HCT116 (cell line): Measurements from ENCODE around the gene KLF14. TPM values are rescaled to one million over a fixed set of nuclear protein-coding genes. Genes with fewer than 3 reads are reported as not detected.
A peak's percentile ranks its signal among the peaks of the same experiment; 100 is the strongest.
"Not testable (repeated sequence)": the region's sequence is repeated elsewhere in the genome, so short reads cannot be mapped to it uniquely, and the experiment has no call there.

Experiments used
- ATAC-seq: fragments of 200-7000 bp; cut with Tn5 transposase; 2 replicates; pipeline ENCODE4 v1.9.1; 2020; ENCODE audit warnings: mild to moderate bottlenecking, moderate library complexity
- BruUV-seq: library from RNA; stranded (reverse); fragments of 400-500 nt; replicated peaks from 2 replicates; lab custom pipeline; 2021; lab: Mats Ljungman, UMichigan
- CTCF ChIA-PET: fragments of 300-600 bp; sonication (Branson Sonifier 250); formaldehyde crosslinking; loops from one replicate; lab custom pipeline; 2021; ENCODE audit warnings: antibody characterized with exemption; lab: Charles Lee
- POLR2A ChIA-PET: fragments of 300-600, 350-600 bp; sonication (Branson Sonifier 250); formaldehyde crosslinking; loops from one replicate; lab custom pipeline; 2021; ENCODE audit warnings: antibody characterized with exemption; lab: Charles Lee
- RAD21 ChIA-PET, 2 experiments: fragments of 300-600 bp; sonication (Branson Sonifier 250); formaldehyde crosslinking; loops; one replicate each; lab custom pipeline; 2023; ENCODE audit warnings: low total read pairs in 2 of 2; ENCODE audit not compliant: uncharacterized antibody in 2 of 2, unreplicated experiment in 2 of 2, low non-redundant PET in 1 of 2; lab: Charles Lee
- DNase-seq: peaks from one replicate; pipeline ENCODE4 v3.0.0-alpha.2; 2010; ENCODE audit warnings: low read depth, low spot score
- H2AFZ ChIP-seq: fragments of 200-600 bp; shearing (Covaris generic), sonication (generic); 2 replicates; pipeline ENCODE4 v1.6.1; 2017; ENCODE audit warnings: low read depth, mixed run types, mixed read lengths, antibody characterized with exemption, low read length; ENCODE audit not compliant: poor library complexity, severe bottlenecking
- H3K27ac ChIP-seq: 2 replicates; pipeline ENCODE4 v1.5.1; 2012; ENCODE audit warnings: low read depth, low read length
- H3K27me3 ChIP-seq: fragments of 200-600 bp; sonication (generic); 2 replicates; pipeline ENCODE4 v1.6.1; 2016; ENCODE audit warnings: mixed run types, low read length, mixed read lengths; ENCODE audit not compliant: insufficient read depth
- H3K36me3 ChIP-seq, 2 experiments: fragments of 200-500 bp in 1 of 2; fragments of 200-600 bp in 1 of 2; sonication (Bioruptor generic) in 1 of 2; sonication (generic) in 1 of 2; 2 replicates each; pipeline versions ENCODE4 v1.5.1 to v1.6.1; 2014 to 2016; ENCODE audit warnings: low read length in 2 of 2, inconsistent platforms in 1 of 2, mixed read lengths in 1 of 2, mixed run types in 1 of 2; ENCODE audit not compliant: insufficient read depth in 2 of 2, control insufficient read depth in 1 of 2
- H3K4me1 ChIP-seq, 2 experiments: fragments of 200-600 bp in 1 of 2; sonication (generic) in 1 of 2; 2 replicates each; pipeline versions ENCODE4 v1.5.1 to v1.6.1; 2012 to 2017; ENCODE audit warnings: low read length in 2 of 2, inconsistent platforms in 1 of 2, mild to moderate bottlenecking in 1 of 2, mixed read lengths in 1 of 2, mixed run types in 1 of 2, moderate library complexity in 1 of 2; ENCODE audit not compliant: insufficient read depth in 2 of 2, control insufficient read depth in 1 of 2
- H3K4me2 ChIP-seq: fragments of 200-600 bp; sonication (generic); 2 replicates; pipeline ENCODE4 v1.6.1; 2017; ENCODE audit warnings: mixed run types, low read length, mixed read lengths
- H3K4me3 ChIP-seq, 2 experiments: fragments of 200-600 bp in 1 of 2; sonication (generic) in 1 of 2; replicated peaks in 1 of 2; 2 replicates each; pipeline ENCODE4 v1.5.1; 2011 to 2016; ENCODE audit warnings: low read length in 2 of 2, control low read depth in 1 of 2, low read depth in 1 of 2, mild to moderate bottlenecking in 1 of 2, mixed read lengths in 1 of 2, mixed run types in 1 of 2
- H3K79me2 ChIP-seq: fragments of 200-600 bp; sonication (generic); 2 replicates; pipeline ENCODE4 v1.6.1; 2017; ENCODE audit warnings: mild to moderate bottlenecking, mixed run types, low read length, moderate library complexity, mixed read lengths; ENCODE audit not compliant: insufficient read depth
- H3K9ac ChIP-seq: fragments of 200-600 bp; sonication (generic); 2 replicates; pipeline ENCODE4 v1.6.1; 2016; ENCODE audit warnings: low read length, mixed read lengths
- H3K9me2 ChIP-seq: fragments of 200-600 bp; sonication (generic), shearing (Covaris generic); 2 replicates; pipeline ENCODE4 v1.6.1; 2017; ENCODE audit warnings: mixed run types, mild to moderate bottlenecking, moderate library complexity; ENCODE audit not compliant: insufficient read depth
- H3K9me3 ChIP-seq, 2 experiments: fragments of 200-500 bp in 1 of 2; fragments of 200-600 bp in 1 of 2; sonication (Bioruptor generic) in 1 of 2; sonication (generic) in 1 of 2; 2 replicates each; pipeline ENCODE4 v1.6.1; 2014 to 2017; ENCODE audit warnings: low read length in 2 of 2, mixed read lengths in 2 of 2, inconsistent platforms in 1 of 2, low read depth in 1 of 2, mild to moderate bottlenecking in 1 of 2, mixed run types in 1 of 2, moderate library complexity in 1 of 2; ENCODE audit not compliant: control insufficient read depth in 1 of 2, insufficient read depth in 1 of 2
- H4K20me1 ChIP-seq: fragments of 200-600 bp; sonication (generic), shearing (Covaris generic); 2 replicates; pipeline ENCODE4 v1.6.1; 2017; ENCODE audit warnings: mixed run types, mild to moderate bottlenecking, moderate library complexity; ENCODE audit not compliant: insufficient read depth
- CBX3 ChIP-seq: IDR thresholded peaks from 2 replicates; pipeline ENCODE4 v1.6.1; 2012; ENCODE audit warnings: low read depth
- EZH2phosphoT487 ChIP-seq: fragments of 200-600 bp; IDR thresholded peaks from 2 replicates; pipeline ENCODE4 v1.6.1; 2018; ENCODE audit warnings: antibody characterized with exemption, borderline replicate concordance
- FOSL1 ChIP-seq: IDR thresholded peaks from 2 replicates; pipeline ENCODE4 v1.6.1; 2012; ENCODE audit warnings: low read depth
- JUND ChIP-seq: IDR thresholded peaks from 2 replicates; pipeline ENCODE4 v1.6.1; 2012
- RAD21 ChIP-seq: IDR thresholded peaks from 2 replicates; pipeline ENCODE4 v1.6.1; 2012; ENCODE audit warnings: low read depth, mild to moderate bottlenecking
- SIN3A ChIP-seq: IDR thresholded peaks from 2 replicates; pipeline ENCODE4 v1.6.1; 2012; ENCODE audit warnings: low read depth
- TCF7L2 ChIP-seq: IDR thresholded peaks from 2 replicates; pipeline ENCODE4 v1.7.0; 2011; ENCODE audit warnings: borderline replicate concordance, inconsistent platforms; ENCODE audit not compliant: insufficient read depth, insufficient read length; ENCODE audit errors: extremely low read depth
- YY1 ChIP-seq: IDR thresholded peaks from 2 replicates; pipeline ENCODE4 v1.6.1; 2011; ENCODE audit warnings: low read length, low read depth, moderate library complexity, mild to moderate bottlenecking; ENCODE audit not compliant: insufficient replicate concordance; ENCODE audit errors: extremely low read depth
- ZFX ChIP-seq: fragments of 450-650 bp; IDR thresholded peaks from 2 replicates; pipeline ENCODE4 v1.6.1; 2017
- ZNF274 ChIP-seq: fragments of 200-500 bp; sonication (Bioruptor generic); IDR thresholded peaks from 2 replicates; pipeline ENCODE4 v1.6.1; 2014; ENCODE audit warnings: mild to moderate bottlenecking, low read depth, low read length, inconsistent platforms
- intact Hi-C: fragments of 100-400 bp; cut with micrococcal nuclease; formaldehyde crosslinking; loops from 2 replicates; pipeline ENCODE4 v1.10.0; 2022
- total RNA-seq: library from RNA; stranded (reverse); gene quantifications from one replicate; pipeline ENCODE4 v1.2.1, GENCODE V29; 2021; ENCODE audit not compliant: unreplicated experiment
- TF ChIP-seq, protein P1 (sequence below): IDR thresholded peaks from 2 replicates; pipeline ENCODE4 v1.6.1; 2012; ENCODE audit warnings: low read depth
- TF ChIP-seq, protein P2 (sequence below): IDR thresholded peaks from 2 replicates; pipeline ENCODE4 v1.6.1; 2012
- TF ChIP-seq, protein P3 (sequence below): IDR thresholded peaks from 2 replicates; pipeline ENCODE4 v1.6.1; 2011; ENCODE audit warnings: mild to moderate bottlenecking, low read length, moderate library complexity; ENCODE audit not compliant: insufficient replicate concordance; ENCODE audit errors: extremely low read depth
- TF ChIP-seq, protein P4 (sequence below), 3 experiments: fragments of 200-600 bp in 1 of 3; sonication (generic) in 1 of 3; IDR thresholded peaks in 2 of 3; conservative IDR thresholded peaks in 1 of 3; 2 replicates each; pipeline ENCODE4 v1.5.1; 2012 to 2017; ENCODE audit warnings: low read depth in 2 of 3, low read length in 2 of 3, antibody characterized with exemption in 1 of 3, borderline replicate concordance in 1 of 3, control low read depth in 1 of 3, mild to moderate bottlenecking in 1 of 3, mixed read lengths in 1 of 3, mixed run types in 1 of 3, moderate library complexity in 1 of 3; ENCODE audit not compliant: insufficient read depth in 1 of 3

Gene KLF14
- total RNA-seq, 1 experiment from 2014 or later = 0.93 TPM

DNA sequence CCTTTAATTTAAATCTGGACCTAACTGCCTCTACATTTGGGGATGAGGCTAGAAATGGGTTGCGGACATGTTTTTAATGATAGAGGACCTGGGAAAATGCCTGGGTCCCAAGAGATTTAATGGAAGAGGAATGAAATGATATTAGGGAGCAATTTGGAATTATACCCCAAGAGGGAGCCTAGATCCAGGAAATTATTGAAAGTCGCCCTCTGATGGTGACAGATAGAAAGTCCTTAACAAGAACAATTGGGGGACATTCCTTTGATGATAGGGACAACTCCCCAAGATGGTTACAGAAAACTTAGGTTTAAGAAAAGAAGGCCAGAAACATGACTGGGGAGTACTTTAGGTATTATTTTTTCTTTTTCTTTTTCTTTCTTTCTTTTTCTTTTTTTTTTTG, 38.2 kb downstream of the KLF14 start:
- RAD21 ChIA-PET = no interaction called here
- Histone ChIP-seq H3K9ac (no peak overlapping the region), H3K4me3 (no peak overlapping the region), H3K9me2 (no peaks in the 10 kb centered on the region), H2AFZ (peak overlapping the region; percentile 29), H3K79me2 (no peaks in the 10 kb centered on the region), H3K27me3 (no peaks in the 10 kb centered on the region), H3K4me2 (no peak overlapping the region), H3K4me1 (no peaks in the 10 kb centered on the region), H3K9me3 (no peaks in the 10 kb centered on the region), H4K20me1 (no peaks in the 10 kb centered on the region), H3K27ac (no peak overlapping the region), H3K36me3 (no peaks in the 10 kb centered on the region)
- POLR2A ChIA-PET = no interaction called here
- TF ChIP-seq EZH2phosphoT487 (no peak), JUND (no peak), SIN3A (no peak), FOSL1 (no peak), CBX3 (no peak), YY1 (no peak), ZFX (no peak), RAD21 (peak; percentile 77), ZNF274 (no peak), TCF7L2 (peak; percentile 36)
- TF ChIP-seq, protein P1, sequence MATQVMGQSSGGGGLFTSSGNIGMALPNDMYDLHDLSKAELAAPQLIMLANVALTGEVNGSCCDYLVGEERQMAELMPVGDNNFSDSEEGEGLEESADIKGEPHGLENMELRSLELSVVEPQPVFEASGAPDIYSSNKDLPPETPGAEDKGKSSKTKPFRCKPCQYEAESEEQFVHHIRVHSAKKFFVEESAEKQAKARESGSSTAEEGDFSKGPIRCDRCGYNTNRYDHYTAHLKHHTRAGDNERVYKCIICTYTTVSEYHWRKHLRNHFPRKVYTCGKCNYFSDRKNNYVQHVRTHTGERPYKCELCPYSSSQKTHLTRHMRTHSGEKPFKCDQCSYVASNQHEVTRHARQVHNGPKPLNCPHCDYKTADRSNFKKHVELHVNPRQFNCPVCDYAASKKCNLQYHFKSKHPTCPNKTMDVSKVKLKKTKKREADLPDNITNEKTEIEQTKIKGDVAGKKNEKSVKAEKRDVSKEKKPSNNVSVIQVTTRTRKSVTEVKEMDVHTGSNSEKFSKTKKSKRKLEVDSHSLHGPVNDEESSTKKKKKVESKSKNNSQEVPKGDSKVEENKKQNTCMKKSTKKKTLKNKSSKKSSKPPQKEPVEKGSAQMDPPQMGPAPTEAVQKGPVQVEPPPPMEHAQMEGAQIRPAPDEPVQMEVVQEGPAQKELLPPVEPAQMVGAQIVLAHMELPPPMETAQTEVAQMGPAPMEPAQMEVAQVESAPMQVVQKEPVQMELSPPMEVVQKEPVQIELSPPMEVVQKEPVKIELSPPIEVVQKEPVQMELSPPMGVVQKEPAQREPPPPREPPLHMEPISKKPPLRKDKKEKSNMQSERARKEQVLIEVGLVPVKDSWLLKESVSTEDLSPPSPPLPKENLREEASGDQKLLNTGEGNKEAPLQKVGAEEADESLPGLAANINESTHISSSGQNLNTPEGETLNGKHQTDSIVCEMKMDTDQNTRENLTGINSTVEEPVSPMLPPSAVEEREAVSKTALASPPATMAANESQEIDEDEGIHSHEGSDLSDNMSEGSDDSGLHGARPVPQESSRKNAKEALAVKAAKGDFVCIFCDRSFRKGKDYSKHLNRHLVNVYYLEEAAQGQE = no peak
- TF ChIP-seq, protein P2, sequence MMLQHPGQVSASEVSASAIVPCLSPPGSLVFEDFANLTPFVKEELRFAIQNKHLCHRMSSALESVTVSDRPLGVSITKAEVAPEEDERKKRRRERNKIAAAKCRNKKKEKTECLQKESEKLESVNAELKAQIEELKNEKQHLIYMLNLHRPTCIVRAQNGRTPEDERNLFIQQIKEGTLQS = no peak
- TF ChIP-seq, protein P3, sequence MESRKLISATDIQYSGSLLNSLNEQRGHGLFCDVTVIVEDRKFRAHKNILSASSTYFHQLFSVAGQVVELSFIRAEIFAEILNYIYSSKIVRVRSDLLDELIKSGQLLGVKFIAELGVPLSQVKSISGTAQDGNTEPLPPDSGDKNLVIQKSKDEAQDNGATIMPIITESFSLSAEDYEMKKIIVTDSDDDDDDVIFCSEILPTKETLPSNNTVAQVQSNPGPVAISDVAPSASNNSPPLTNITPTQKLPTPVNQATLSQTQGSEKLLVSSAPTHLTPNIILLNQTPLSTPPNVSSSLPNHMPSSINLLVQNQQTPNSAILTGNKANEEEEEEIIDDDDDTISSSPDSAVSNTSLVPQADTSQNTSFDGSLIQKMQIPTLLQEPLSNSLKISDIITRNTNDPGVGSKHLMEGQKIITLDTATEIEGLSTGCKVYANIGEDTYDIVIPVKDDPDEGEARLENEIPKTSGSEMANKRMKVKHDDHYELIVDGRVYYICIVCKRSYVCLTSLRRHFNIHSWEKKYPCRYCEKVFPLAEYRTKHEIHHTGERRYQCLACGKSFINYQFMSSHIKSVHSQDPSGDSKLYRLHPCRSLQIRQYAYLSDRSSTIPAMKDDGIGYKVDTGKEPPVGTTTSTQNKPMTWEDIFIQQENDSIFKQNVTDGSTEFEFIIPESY = no peak
- TF ChIP-seq, protein P4, sequence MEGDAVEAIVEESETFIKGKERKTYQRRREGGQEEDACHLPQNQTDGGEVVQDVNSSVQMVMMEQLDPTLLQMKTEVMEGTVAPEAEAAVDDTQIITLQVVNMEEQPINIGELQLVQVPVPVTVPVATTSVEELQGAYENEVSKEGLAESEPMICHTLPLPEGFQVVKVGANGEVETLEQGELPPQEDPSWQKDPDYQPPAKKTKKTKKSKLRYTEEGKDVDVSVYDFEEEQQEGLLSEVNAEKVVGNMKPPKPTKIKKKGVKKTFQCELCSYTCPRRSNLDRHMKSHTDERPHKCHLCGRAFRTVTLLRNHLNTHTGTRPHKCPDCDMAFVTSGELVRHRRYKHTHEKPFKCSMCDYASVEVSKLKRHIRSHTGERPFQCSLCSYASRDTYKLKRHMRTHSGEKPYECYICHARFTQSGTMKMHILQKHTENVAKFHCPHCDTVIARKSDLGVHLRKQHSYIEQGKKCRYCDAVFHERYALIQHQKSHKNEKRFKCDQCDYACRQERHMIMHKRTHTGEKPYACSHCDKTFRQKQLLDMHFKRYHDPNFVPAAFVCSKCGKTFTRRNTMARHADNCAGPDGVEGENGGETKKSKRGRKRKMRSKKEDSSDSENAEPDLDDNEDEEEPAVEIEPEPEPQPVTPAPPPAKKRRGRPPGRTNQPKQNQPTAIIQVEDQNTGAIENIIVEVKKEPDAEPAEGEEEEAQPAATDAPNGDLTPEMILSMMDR (IDR thresholded peaks at IDR 0.05 in 2 of 3, conservative IDR thresholded peaks at IDR 0.05 in 1 of 3; ENCODE audit: borderline replicate concordance in 1 of 3, insufficient read depth in 1 of 3, low read depth in 2 of 3, low read length in 2 of 3) = peak; percentile 70 to 98 (median 78)
- CTCF ChIA-PET = no interaction called here
- ATAC-seq (peak; percentile 70), DNase-seq (peak; percentile 46)
- no TSS peak for BruUV-seq
- intact Hi-C loops = loop anchor here (10.0 kb wide), 1 partner anchor 451 kb away; no protein-coding TSS in a partner anchor

DNA sequence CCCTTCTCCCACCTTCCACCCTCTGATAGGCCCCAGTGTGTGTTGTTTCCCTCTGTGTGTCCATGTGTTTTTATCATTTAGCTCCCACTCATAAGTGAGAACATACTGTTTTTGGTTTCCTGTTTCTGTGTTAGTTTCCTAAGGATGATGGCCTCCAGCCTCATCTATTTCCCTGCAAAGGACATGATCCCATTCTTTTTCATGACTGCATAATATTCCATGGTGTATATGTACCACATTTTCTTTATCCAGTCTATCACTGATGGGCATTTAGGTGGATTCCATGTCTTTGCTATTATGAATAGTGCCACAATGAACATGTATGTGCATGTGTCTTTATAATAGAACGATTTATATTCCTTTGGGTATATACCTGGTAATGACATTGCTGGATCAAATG, 41.6 kb downstream of the KLF14 start:
- POLR2A ChIA-PET, DNase-seq: not testable (repeated sequence)

More for the DNA sequence above, 41.6 kb downstream of the KLF14 start:
- H3K9ac ChIP-seq, H3K27ac ChIP-seq, H3K4me2 ChIP-seq, H3K4me3 ChIP-seq, H3K27me3 ChIP-seq, H3K9me3 ChIP-seq, RAD21 ChIA-PET, H4K20me1 ChIP-seq, H3K9me2 ChIP-seq, H3K36me3 ChIP-seq, H3K4me1 ChIP-seq, CTCF ChIA-PET, BruUV-seq, ATAC-seq, H2AFZ ChIP-seq, H3K79me2 ChIP-seq: not testable (repeated sequence)
- intact Hi-C loops = loop anchor here (10.0 kb wide), 1 partner anchor 448 kb away; no protein-coding TSS in a partner anchor
